Measurements from ENCODE around the gene UTS2B. TPM values are rescaled to one million over a fixed set of nuclear protein-coding genes. Genes with fewer than 3 reads are reported as not detected.

Gene UTS2B, protein sequence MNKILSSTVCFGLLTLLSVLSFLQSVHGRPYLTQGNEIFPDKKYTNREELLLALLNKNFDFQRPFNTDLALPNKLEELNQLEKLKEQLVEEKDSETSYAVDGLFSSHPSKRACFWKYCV
- 0.65 TPM for total RNA-seq
- long read RNA-seq, result 0 reads

GRCh38 chr3:191329654-191330529 is at the start of gene UTS2B:
TSS of gene UTS2B (minus strand) at chr3:191330526. CDS start at chr3:191282189, 48,337 bp downstream.
- intact Hi-C loops (cut with DNase I), result loop anchor here (5.0 to 10.0 kb wide), 2 partner anchors 37 to 85 kb away; no protein-coding TSS in a partner anchor
- DNase-seq (ENCODE audit: missing footprints), result peak; percentile 67

GRCh38 chr3:191380001-191380400 is 49.7 kb upstream of the UTS2B start:
- intact Hi-C loops (cut with DNase I), result no loop called here
- no peak for DNase-seq (ENCODE audit: missing footprints)
- ATAC-seq, result no peak

More at GRCh38 chr3:191329654-191330529, at the start of gene UTS2B:
- peak; percentile 43 for ATAC-seq

DNA sequence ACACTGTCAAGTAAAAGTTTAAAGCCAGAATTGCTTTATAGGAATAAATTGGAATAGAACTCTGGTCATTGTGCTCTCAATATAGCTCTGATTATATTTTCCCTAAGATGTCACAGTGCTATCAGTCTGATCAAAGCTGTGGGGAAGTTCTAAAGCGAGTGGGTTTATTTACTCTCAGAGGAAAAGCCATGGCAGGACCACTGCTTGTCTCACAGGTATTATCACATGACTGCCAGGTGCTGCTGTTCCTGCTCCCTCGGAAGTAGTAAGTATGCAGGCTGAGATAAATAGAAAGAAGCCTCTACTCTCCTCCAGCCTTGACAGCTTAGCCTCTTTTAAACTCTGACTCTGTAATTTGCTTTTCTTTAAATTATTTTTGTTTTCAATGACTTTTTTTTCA is 49.1 kb upstream of the UTS2B start:
- no peak for ATAC-seq
- DNase-seq (ENCODE audit: missing footprints), result no peak
- intact Hi-C loops (cut with DNase I), result no loop called here

DNA sequence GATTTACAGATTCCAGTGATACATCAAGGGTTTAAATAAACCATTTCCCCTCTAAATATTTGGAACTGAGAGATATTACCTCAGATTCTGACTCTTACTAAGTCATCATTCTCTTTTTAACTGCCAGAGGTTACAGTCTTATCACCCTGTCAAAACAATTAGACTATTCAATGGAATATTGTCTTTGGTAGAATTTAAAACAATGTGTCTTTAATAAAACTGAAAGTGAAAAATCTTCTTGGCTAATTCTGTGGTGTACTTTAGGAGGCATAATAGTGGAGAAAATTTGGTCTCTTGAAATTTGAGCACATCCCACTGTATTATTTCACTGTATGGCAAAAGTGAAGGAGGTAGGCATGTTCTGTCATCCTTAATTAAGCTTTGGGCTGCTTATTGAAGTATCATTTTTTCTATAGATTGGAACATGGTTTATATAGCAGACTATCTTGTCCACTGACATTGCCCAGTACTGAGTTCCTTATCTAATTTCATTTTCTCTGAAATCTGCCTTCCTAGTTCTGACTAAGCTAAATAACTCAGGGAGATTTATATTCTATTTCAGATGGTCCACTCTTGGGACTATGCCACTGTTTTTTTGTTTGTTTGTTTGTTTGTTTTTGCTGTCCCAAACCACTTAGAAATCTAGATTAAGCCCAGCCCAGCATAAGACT is 48.0 kb upstream of the UTS2B start:
- ATAC-seq (no peak), DNase-seq (ENCODE audit: missing footprints) (no peak)
- intact Hi-C loops (cut with DNase I), result no loop called here

DNA sequence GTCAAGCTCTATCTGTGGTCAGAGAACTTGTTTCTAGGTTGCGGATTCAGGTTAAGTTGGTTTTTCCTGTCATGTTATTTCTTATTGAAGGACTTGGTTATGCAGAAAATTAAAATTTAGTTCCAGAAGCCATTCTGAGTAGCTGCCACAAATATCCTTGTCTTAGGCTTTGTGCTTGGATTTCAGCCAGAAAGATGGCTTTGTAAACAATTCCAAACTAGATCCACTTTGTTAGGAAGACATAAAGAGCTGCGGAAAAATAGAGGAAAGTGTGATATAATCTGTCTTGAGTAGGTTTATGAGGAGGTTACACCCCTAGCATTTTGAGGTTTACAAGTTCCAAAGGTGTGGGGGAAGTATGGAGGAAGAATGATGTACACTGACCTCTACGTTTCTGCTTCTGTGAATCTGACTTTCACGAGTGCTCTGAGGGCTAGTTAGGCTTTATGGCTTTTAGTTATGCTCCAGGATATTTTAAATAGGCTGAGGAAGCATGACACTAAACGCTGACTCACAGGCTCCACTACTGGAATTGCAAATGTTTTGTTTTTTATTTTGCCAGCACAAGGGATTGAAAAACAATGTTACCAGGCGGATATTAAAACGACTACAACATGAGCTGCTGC is 46.3 kb upstream of the UTS2B start:
- ATAC-seq (no peak), DNase-seq (ENCODE audit: missing footprints) (no peak)
- intact Hi-C loops (cut with DNase I), result no loop called here

DNA sequence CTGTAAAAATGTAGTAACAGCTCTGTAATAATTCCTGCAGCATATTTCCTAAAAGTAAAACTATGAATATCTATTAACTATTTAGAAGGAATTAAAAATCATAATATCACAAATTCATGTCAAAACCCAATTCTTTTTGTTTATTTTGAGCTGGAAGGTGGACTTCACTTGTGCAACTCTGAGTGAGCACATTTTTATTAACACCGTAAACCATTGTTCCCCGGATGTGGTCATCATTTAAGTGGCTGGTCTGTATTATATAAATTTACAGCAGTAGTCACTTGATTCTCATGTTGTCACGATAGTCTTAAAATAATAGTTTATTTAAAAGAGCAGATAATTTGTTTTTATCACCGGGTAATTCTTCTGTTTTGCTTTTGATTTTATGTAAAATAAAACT is 43.0 kb upstream of the UTS2B start:
- ATAC-seq (no peak), DNase-seq (ENCODE audit: missing footprints) (no peak)
- intact Hi-C loops (cut with DNase I), result no loop called here

- ATAC-seq, result no peak
- intact Hi-C loops (cut with DNase I), result no loop called here
Observed at GRCh38 chr3:191372122-191372521, 41.8 kb upstream of the UTS2B start.

DNA sequence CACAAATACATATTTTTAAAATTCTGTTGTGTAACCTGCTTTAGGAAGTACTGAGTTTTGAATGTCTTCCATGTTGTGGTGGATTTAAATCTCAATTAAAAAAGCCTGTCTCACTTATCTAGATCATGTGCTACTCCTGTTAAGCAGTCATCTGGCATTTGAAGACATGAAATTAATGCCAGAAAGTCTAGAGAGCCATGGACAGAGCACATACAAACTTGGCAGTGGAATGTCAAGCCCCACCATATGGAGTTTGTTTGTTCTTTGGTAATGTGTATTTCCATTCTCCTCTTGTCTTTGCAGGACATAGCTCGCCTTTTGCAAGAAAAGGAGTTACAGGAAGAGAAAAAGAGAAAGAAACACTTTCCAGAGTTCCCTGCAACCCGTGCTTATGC is 39.3 kb upstream of the UTS2B start:
- DNase-seq (ENCODE audit: missing footprints) (no peak), ATAC-seq (peak; percentile 83)
- intact Hi-C loops (cut with DNase I), result loop anchor here (5.0 kb wide), 1 partner anchor 37 kb away; the partner anchor contains the start of gene UTS2B

More at GRCh38 chr3:191372122-191372521, 41.8 kb upstream of the UTS2B start:
- no peak for DNase-seq (ENCODE audit: missing footprints)

GRCh38 chr3:191368755-191369615 is 38.7 kb upstream of the UTS2B start:
- intact Hi-C loops (cut with DNase I), result loop anchor here (5.0 kb wide), 1 partner anchor 37 kb away; the partner anchor contains the start of gene UTS2B
- DNase-seq (ENCODE audit: missing footprints) (no peak), ATAC-seq (no peak)

GRCh38 chr3:191366675-191367074 is 36.3 kb upstream of the UTS2B start:
- ATAC-seq (no peak), DNase-seq (ENCODE audit: missing footprints) (no peak)
- intact Hi-C loops (cut with DNase I), result loop anchor here (5.0 kb wide), 1 partner anchor 34 kb away; the partner anchor contains the start of gene UTS2B

DNA sequence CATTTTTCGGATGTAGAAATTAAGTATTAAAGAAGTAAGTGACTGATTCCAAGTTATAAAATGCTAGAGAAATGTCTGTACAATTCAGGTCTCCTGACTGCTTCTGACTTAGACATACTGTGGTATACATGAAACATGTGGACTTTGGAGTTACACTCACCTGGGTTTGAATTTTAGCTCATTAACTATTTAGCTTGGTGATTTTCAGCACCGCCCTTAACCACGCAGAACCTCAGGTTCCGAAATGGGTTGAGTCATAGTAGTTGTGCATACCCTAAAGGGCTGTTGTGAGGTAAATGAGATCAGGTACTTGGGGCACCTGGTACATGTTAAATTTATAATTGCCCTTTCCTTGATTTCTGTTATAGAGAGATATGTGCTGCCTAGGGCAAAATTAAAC is 32.9 kb upstream of the UTS2B start:
- intact Hi-C loops (cut with DNase I), result no loop called here
- ATAC-seq (no peak), DNase-seq (ENCODE audit: missing footprints) (no peak)

- no peak for ATAC-seq
- no peak for DNase-seq (ENCODE audit: missing footprints)
- intact Hi-C loops (cut with DNase I), result no loop called here
Observed at GRCh38 chr3:191362524-191363090, 32.3 kb upstream of the UTS2B start.

DNA sequence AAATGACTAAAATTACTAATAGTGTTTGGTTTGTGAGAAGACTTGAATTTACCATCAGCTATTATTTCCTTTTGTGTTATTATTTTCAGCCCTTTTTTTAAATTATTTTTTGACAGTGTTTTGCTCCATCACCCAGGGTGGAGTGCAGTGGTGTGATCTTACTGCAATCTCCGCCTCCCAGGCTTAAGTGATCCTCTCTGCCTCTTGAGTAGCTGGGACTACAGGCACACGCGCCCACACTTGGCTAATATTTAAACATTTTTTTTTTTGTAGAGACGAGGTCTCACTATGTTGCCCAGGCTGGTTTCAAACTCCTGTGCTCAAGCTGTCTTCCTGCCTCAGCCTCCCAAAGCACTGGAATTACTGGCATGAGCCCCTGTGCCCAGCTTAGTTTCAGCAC is 31.7 kb upstream of the UTS2B start:
- ATAC-seq (no peak), DNase-seq (ENCODE audit: missing footprints) (no peak)
- intact Hi-C loops (cut with DNase I), result no loop called here

- intact Hi-C loops (cut with DNase I), result no loop called here
- ATAC-seq, result no peak
Observed at GRCh38 chr3:191361456-191361855, 31.1 kb upstream of the UTS2B start.

GRCh38 chr3:191360620-191361019 is 30.3 kb upstream of the UTS2B start:
- DNase-seq (ENCODE audit: missing footprints) (no peak), ATAC-seq (no peak)
- intact Hi-C loops (cut with DNase I), result no loop called here

More at GRCh38 chr3:191361456-191361855, 31.1 kb upstream of the UTS2B start:
- DNase-seq (ENCODE audit: missing footprints), result no peak

GRCh38 chr3:191358929-191359328 is 28.6 kb upstream of the UTS2B start:
- intact Hi-C loops (cut with DNase I), result no loop called here
- DNase-seq (ENCODE audit: missing footprints), result no peak
- ATAC-seq, result no peak

DNA sequence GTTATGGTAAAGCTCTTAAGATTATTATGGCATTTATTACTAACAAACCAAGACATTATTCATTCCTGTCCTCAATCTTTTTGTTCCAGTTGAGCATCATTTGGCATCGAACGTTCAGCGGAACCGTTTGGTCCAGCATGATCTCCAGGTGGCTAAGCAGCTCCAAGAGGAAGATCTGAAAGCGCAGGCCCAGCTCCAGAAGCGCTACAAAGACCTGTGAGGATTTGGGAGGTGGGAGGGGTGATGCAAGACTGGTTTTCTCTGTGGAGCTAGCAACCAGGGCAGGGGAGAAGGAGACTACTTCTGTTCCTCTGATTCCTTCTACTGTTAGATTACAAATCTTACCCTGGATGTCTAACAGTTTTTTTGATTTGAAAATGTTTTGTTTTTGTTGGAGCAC is 27.6 kb upstream of the UTS2B start:
- intact Hi-C loops (cut with DNase I), result no loop called here
- ATAC-seq, result no peak
- DNase-seq (ENCODE audit: missing footprints), result no peak

Data from Right ventricle myocardium inferior (tissue), 1 donor.